T-helper 2 cell (primary cell): ENCODE data around the gene WHAMM.
"Not testable (repeated sequence)": the region's sequence is repeated elsewhere in the genome, so short reads cannot be mapped to it uniquely, and the experiment has no call there.

ENCODE experiments used
- DNase-seq, 5 experiments: peaks; one replicate each; pipeline versions ENCODE4 v3.0.0 to v3.0.0-alpha.2; 2012 to 2022

The WHAMM gene

DNA sequence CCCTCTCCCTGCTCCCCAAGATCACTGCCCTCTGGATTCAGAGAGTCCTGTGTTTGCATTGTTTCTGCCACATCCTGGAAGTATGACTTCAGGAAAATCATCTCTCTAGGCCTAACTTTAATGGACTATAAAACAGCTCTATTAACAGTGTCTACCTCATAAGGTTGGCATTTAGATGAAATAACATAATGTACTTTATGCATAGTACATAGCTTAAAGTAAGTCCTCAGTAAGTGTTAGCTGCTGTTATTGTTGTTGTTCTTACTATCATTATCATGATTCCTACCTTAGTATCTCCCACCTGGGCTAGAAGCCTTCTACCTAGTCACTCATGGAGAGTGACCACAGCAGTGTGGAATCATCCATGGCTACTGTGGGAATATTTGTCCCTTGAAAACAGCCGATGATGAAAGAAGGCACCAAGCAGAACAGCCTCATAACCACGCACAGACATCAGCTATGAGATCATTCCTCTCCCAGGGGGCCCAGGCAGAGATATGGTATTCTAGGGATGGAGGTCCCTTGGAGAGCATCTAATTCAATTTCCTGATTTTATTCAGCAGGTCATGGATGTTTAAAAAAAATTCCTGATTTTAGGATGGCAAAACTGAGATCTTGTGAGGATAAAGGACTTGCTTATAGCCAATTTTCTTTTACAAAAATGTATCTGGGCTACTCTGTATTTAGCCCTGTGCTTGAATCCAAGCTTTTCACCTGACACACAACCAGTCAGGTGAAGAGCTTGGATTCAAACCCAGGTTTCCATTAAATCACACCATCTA lies 5.4 kb upstream of the WHAMM start:
- no peak for DNase-seq

DNA sequence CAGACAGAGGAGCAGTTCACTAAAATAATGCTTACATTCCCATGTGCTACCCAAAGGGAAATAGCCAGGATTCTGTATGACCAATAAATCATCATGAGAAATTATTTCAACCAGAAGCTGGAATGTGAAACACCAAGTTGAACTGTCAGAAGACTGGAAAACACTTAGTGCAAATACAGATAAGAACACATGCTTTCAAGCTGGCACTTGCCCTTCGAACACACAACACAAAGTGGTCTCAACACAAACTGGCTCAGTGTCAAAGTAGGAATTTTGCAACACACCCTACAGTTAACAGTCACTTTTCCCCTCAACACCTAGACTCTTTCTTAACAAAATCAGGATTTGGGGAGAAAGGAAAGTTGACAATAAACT lies 4.9 kb upstream of the WHAMM start:
- DNase-seq: no peak

DNA sequence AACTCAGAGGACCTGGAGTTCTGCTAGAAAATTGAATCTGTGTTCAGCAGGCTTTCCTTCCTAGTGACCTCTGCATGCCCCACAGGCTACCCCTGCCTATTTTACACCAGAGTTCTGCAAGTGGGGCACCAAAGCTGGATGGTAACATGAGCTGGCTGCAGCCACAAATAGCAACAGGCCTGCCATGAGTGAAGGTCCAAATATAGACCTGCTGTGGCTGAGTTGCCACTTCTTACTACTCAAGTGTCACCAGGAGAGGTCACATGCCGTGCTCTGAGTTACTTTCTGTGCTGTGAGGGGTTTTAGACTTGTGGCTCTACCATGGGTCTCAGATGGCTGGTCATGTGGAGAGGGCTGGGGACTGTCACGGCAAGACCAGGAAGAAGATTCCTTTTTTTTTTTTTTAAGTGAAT lies 3.4 kb upstream of the WHAMM start, which contains the start of gene FSD2:
TSS of gene FSD2 (minus strand) at position 76 of the 413 bp plus-strand sequence. CDS start 18,679 bp downstream, outside the sequence.
- no peak for DNase-seq

DNA sequence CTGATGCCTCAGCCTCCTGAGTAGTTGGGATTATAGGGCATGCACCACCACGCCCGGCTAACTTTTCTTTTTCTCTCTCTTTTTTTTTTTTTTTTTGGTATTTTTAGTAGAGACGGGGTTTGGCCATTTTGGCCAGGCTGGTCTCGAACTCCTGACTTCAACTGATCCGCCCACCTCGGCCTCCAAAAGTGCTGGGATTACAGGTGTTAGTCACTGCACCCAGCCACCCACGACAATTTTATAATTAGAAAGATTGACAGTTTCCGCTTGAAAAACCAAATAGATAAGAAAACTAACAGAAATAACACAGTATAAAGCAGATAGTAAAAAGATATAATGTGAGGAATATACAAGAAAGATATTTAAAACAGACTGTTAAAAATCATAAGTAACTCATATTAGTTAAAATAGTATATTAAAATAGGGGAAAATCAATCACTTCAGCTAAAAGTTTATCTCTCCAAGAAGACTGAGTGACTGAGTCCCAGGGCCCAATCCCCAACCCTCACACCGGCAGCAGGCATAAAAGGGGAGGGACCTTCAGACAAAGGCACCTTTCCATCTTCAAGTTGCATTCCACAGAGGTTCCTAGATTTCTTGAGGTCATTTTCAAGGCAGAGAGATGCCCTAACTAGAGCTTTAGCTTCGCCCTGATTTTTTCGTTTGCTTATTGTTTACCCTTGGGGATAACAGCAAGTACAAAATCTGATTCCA lies 1.4 kb upstream of the WHAMM start:
- DNase-seq: no peak

DNA sequence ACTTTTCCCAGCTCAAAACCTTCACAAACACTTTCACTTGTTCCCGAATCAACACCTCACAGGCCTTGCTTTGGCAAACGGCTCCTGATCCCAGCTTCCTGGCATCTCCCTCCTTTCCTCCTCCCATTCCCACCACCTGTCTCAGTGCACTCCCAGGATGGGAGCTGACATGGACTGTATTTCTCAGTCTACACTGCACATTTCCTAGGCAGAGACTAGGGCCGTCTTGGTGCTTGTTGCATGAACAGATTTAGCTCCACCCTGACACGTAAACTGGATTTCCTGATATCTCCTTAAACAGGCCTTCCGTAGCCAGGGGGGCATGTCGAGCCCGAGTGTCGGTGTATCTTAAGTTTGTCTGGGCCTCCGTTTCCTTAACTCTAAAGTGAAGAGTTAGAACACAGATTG lies 790 bp upstream of the WHAMM start:
- no peak for DNase-seq

DNA sequence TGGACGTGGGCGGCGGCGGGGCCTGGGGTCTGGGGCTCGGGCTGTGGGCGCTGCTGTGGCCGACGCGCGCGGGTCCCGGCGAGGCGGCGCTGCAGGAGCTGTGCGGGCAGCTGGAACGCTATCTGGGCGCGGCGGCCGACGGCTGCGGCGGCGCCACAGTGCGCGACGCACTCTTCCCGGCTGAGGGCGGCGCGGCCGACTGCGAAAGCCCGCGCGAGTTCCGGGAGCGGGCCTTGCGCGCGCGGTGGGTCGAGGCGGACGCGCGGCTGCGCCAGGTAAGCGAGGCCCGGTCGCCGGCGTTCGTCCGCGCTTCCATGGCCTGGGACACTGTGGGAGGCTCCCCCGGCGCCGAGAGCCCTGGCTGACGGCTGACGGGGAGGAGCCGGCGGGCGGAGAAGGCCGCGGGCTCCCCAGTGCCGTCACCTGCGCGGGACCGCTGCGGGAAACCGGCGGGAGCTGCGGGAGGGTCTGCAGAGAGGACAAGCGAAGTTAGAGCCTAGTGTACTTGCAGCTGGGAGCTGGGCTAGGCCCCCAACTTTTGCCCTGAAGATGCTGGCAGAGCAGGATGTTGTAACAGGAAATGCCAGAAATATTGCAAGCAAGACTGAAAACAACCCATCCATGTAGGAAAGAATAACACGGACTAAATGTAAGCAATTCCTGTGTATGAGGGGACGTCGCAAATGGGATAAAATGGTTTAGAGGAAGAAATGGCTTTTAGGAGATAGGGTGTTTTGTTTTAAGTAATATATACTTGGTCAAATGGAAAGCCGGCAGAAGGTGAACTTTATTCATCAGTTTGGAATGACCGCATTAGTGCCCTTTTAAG lies 847 bp downstream of the WHAMM start:
- DNase-seq: peak in 3 of 5 experiments; percentile 18 to 70 (median 20)

DNA sequence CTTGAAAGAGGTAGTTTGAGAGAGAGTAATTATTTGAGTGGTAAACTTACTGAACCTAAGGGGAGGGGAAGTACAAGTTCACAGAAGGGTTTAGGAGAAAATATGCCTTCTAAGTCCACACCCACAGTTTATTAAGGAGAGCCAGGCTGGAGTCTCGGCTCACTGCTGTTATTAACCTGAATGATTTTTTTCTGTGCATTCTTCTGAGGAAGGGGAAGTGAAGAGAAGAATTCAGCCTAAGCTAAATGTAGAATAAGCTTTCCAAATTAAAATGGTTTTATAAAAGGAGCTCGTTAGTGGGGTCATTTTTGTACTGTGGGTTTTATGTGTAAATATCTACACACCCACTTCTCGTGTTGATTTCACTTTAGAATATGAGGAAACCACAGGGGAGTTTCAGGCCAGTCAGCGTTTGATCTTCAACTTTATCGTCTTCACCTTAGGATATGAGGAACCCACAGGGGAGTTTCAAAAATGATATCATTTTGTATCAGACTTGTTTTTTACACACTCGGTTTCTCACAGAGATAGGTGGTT lies 1.5 kb downstream of the WHAMM start:
- DNase-seq: peak in 4 of 5 experiments; percentile 18 to 81 (median 62)

DNA sequence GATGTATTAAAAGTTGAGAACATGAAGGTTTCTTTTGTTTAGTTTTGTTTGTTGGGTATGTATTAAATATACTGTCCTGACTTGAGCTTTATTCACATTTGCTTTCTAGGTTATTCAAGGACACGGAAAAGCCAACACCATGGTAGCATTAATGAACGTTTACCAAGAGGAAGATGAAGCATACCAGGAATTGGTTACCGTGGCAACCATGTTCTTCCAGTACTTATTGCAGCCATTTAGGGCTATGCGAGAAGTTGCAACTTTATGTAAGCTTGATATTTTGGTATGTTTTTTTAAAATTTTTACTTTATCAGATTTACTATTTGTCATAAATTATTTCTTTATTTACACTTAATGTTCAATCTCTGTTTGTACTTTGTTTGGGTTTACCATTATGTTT lies 3.6 kb downstream of the WHAMM start:
- no peak for DNase-seq

DNA sequence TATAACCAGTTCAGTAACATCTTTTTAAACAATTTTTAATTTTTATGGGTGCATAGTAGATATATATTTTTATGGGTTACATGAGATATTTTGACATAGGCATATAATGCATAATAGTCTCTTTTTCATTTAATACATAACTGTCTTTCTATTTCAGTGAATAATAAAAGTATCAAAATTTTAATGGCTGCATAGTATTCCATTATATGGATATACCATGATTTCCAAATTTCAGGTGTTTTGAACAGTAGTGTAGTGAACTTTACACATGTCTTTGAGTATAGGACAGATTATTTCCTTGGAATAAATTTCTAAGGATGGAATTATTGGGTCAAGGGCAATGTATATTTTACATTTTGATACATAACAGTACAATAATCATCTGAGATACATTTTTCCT lies 10.7 kb downstream of the WHAMM start:
- no peak for DNase-seq

DNA sequence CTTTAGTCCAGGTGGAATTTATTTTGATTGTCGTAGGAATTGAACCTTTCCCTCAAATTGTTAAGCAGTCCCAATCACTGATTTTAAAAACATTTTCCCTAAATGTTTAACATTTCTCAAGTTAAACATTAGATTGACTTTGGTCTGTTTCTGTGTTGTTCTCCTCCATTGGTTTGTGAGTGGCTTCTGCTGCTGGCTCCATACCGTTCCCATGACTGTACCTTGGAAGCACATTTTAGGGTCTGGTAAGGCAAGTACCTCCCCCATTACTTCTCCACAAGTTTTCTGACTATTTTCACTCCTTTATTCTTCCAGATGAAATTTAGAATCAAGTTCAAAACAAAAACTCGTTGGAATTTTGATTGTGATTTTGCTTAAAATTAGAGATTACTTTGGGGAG lies 12.0 kb downstream of the WHAMM start:
- DNase-seq: not testable (repeated sequence)

DNA sequence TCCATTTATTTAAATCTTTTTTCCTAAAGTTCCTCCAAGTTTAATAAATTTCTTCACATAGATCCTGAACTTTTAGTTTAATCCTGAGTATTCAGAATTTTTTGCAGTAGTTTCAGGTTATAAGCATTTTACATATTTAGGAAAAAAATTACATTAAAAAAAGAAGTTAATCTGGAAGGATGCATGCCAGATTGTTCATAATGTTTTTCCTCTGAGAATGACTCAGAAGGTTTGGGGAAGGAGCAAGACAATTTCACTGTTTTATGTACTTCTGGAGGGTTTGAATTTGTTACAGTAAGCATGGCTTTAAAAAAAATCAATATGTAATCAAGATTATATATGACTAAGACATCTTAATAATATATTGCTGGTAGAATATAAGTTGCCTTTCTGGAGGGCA lies 12.4 kb downstream of the WHAMM start:
- DNase-seq: not testable (repeated sequence)

DNA sequence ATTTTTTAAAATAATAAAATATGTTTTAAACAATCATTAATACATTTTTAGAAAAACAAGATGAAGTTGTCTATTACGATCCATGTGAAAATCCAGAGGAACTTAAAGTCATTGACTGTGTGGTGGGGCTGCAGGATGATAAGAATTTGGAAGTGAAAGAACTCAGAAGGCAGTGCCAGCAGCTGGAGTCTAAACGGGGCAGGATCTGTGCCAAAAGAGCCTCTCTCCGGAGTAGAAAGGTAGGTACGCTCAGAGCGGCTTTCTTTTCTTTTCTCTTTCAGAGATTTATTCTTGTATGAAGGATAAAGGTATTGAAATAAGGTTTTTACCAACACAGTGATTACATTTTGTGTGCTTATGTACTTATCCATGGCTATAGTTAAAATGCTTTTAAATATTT lies 13.6 kb downstream of the WHAMM start:
- no peak for DNase-seq

DNA sequence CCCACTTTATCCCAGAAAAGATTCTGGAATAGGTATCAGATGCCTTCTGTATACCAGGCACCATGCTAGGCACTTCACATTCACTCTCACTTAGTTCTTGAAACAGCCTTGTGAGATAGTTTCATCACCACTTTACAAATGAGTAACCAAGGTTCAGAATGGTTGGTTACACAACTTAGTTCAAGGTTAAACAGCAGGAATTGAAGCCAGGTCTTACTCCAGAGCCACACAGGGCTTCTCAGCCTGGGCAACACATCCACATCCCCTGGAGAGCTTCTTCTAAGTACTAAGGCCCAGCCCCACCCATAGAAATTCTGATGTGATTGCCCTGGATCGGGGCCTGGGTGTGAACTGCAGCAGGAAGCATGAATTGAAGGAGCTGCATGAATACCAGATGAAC lies 18.6 kb downstream of the WHAMM start:
- no peak for DNase-seq

DNA sequence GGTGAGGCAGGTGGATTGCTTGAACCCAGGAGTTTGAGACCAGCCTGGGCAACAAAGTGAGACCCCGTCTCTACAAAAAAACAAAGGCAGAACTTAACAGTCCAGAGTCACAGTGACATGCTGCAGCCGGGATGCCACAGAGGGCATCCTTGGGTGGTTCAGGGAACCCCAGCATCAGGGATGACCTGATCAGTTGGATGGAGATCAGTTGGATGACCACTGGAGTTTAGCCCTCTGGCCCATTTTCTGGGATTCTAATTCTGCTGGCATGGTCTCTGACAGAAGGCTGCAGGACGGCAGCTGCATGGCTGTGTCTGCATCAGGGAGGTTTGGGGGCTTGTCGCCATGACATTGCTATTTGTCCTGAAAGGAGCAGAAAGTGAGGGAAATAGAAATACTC lies 19.8 kb downstream of the WHAMM start:
- no peak for DNase-seq

DNA sequence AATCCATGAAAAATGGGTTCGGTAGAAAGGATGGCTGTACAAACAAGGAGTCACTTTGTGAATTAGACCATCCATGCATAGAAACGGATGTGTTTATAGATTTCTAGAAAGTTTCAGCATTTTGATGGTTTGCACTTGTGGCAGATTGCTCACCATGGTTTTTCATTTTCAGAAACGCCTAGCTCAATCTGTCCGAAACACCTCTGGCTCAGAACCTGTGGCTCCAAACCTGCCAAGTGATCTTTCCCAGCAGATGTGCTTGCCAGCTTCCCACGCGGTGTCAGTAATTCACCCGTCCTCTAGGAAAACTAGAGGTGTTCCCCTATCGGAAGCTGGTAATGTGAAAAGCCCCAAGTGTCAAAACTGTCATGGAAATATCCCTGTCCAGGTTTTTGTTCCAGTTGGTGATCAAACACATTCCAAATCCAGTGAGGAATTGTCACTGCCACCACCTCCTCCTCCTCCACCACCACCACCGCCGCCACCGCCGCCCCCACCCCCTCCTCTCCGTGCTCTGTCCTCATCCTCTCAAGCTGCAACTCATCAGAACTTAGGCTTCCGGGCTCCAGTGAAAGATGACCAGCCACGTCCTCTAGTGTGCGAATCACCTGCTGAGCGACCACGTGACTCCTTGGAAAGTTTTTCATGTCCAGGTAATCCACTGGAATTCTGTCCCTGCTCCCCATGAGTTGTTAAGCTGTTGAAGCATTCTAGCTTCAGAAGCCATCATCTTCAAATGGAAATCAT lies 21.2 kb downstream of the WHAMM start:
- peak in 1 of 5 experiments; percentile 16 for DNase-seq

DNA sequence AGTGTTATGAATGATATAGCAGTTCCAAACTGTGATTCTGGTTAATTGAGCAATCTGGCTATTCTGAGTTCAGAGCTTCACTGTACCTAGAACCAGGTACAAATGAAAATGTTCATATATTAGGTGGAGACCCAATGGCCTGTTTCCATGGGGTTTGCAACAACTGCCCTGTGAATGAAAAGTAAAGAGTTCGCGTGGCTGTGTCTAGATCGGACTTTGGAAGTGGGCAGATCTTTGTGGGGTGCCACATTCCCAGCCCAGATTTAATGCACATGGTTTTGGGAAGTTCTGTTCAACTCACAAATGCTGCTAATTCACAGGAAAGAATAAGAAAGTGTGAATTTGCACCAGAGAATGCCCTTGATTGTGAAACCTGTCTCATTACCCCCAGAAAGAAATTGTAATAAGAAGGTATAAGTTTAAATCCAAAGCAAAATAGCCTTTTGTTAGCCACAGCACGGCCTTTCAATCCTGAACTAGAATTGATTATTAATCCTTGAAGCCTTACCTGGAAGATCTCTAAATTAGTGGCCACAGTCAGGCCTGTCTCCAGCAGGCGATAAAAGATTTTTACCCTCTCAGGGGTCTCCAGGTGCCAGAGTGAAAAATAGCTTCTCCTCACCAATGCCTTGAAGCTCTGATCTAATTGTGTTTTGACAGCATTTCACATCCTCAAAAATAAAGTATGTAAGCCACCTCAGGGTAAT lies 22.6 kb downstream of the WHAMM start:
- DNase-seq: no peak

DNA sequence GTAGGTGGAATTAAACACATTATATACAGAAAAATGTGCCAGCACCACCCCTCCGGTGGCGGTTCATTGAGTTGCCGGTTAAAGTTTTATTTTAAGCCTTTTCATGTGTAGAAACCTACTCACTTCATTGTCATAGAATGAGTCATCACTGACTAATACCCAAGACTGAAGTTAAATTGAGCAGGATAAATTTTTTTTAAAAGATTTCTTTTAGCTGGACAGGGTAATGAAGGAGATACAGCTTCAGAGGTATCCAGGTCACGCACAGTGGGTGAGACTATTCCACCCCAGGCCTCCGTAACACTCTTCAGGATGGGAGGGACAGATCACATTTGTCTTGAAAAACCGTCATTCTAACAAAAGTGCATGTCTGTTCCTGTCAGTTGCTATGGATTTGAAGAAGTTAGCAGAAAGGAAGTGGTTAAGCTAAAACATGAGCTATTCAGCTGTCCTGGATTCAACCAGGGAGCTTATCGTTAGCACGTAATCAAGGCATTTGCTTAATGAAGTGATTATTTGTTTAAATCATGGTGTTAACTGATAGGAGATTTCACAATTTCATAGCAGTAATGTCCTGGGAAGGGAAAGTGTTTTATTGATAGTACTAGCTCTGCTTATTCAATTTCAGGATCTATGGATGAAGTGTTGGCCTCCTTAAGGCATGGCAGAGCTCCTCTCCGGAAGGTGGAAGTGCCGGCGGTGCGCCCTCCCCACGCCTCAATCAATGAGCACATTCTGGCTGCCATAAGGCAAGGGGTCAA lies 23.4 kb downstream of the WHAMM start:
- peak in 2 of 5 experiments; percentile 12 to 84 for DNase-seq

DNA sequence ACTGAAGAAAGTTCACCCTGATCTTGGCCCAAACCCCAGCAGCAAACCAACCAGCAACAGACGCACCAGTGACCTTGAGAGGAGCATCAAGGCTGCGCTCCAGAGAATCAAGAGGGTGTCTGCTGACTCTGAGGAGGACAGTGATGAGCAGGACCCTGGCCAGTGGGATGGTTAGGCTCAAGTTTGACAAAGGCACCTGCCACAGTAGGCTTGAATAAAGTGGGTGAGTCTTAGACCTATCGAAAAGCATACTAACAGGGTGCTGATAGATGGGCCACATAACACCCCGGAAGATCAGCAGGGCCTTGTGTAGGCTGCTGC lies 23.9 kb downstream of the WHAMM start:
- DNase-seq: no peak

DNA sequence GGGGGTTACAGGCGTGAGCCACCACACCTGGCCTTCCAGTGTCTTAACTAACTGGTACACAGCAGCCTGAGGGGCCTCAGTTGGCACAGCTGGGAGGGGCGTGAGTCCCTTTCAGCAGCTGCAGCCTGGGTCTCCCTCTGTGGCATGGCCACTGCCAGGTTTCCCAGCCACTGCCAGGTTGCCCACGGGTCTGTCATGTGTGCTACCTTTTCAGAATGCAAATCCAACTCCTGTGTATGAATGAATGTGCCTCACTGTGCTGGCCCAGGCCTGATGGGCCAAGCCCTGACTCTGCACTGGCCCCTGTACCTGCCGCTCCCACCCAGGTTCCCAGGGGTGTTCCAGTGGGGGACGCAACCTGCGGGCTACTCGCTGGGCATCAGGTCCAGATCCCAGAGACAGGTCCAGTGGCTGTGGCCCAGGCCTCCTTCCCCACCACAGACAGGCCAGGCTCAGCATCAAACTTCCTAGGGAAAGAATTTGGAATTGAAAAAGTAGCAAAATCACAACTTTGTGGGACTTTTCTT lies 26.0 kb downstream of the WHAMM start:
- DNase-seq: no peak

DNA sequence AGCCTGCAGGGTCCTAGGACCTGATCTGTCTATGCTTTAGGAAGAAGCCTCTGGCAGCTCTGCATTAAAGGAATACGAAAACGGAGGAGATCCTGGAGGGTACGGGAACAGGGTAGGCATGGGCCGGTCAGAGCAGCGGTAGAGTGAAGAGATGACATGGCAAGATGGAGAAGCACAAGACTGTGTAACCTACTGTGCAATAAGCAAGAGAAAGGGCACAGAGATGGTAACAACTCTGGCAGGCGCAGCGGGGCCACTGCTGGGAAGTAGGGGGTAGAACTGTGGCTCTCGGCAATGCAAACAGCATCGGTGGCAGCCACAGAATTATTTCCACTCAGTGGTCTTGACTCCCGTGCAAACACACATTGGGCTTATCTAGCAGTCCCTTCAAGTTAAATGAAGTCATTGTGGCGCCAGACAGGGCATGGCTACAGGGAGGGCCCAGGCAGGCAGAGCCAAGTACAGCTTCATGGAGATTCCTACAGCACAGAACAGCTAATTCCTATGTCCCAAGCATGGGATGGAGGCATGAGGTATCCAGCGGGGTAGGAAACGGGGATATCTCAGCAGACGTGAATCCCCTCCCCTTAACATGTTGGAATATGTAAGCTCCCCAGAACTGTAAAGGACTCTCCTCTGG lies 28.8 kb downstream of the WHAMM start:
- DNase-seq: no peak
